SK-N-SH treated with all-trans-retinoic acid at 6 μM for 48 hours (cell line): ENCODE results near the gene FDX1.
"Not testable (repeated sequence)": the region's sequence is repeated elsewhere in the genome, so short reads cannot be mapped to it uniquely, and the experiment has no call there.

Source experiments
- ATAC-seq: fragments of 200-7000 bp; cut with Tn5 transposase; 3 replicates; pipeline ENCODE4 v1.9.1; 2020; ENCODE audit warnings: mild to moderate bottlenecking, moderate library complexity
- ARNTL ChIP-seq: fragments of 450-650 bp; formaldehyde crosslinking; IDR thresholded peaks from 2 replicates; pipeline ENCODE4 v1.5.0; 2020; ENCODE audit warnings: low read depth, mild to moderate bottlenecking, moderate library complexity, borderline replicate concordance
- BACH2 ChIP-seq: fragments of 250-450 bp; sonication (Bioruptor Pico); IDR thresholded peaks from 2 replicates; pipeline ENCODE4 v1.9.0; 2021; ENCODE audit warnings: mild to moderate bottlenecking, borderline replicate concordance
- CREB5 ChIP-seq: fragments of 250-450 bp; sonication (Bioruptor Pico); IDR thresholded peaks from 2 replicates; pipeline ENCODE4 v1.5.1; 2020; ENCODE audit warnings: low read depth, mild to moderate bottlenecking, moderate library complexity
- CSRNP3 ChIP-seq: fragments of 250-450 bp; sonication (Bioruptor Pico); IDR thresholded peaks from 2 replicates; pipeline ENCODE4 v1.5.1; 2021; ENCODE audit warnings: mild to moderate bottlenecking, moderate library complexity
- ESRRG ChIP-seq: fragments of 250-450 bp; sonication (Bioruptor Pico); IDR thresholded peaks from 2 replicates; pipeline ENCODE4 v1.6.1; 2021; ENCODE audit warnings: mild to moderate bottlenecking
- GLIS3 ChIP-seq: fragments of 250-450 bp; sonication (Bioruptor Pico); IDR thresholded peaks from 2 replicates; pipeline ENCODE4 v1.5.0; 2020; ENCODE audit warnings: mild to moderate bottlenecking, moderate library complexity
- OSR1 ChIP-seq: fragments of 250-450 bp; sonication (Bioruptor Pico); IDR thresholded peaks from 2 replicates; pipeline ENCODE4 v1.8.0; 2022; ENCODE audit warnings: moderate library complexity, mild to moderate bottlenecking, inconsistent platforms
- PATZ1 ChIP-seq: fragments of 250-450 bp; sonication (Bioruptor Pico); IDR thresholded peaks from 2 replicates; pipeline ENCODE4 v1.8.0; 2020; ENCODE audit warnings: mild to moderate bottlenecking, moderate library complexity, borderline replicate concordance
- POU6F1 ChIP-seq: fragments of 250-450 bp; sonication (Bioruptor Pico); IDR thresholded peaks from 2 replicates; pipeline ENCODE4 v1.8.0; 2021; ENCODE audit warnings: low read depth, mild to moderate bottlenecking, moderate library complexity, borderline replicate concordance
- RARB ChIP-seq: fragments of 250-450 bp; sonication (Bioruptor Pico); IDR thresholded peaks from 2 replicates; pipeline ENCODE4 v1.8.0; 2021; ENCODE audit warnings: mild to moderate bottlenecking, moderate library complexity
- SNAI2 ChIP-seq: fragments of 250-450 bp; sonication (Bioruptor Pico); IDR thresholded peaks from 2 replicates; pipeline ENCODE4 v1.5.0; 2020; ENCODE audit warnings: mild to moderate bottlenecking, moderate library complexity
- TCF4 ChIP-seq: fragments of 250-450 bp; sonication (Bioruptor Pico); IDR thresholded peaks from 2 replicates; pipeline ENCODE4 v1.8.0; 2021; ENCODE audit warnings: mild to moderate bottlenecking, moderate library complexity, borderline replicate concordance
- TOX ChIP-seq: fragments of 250-450 bp; sonication (Bioruptor Pico); IDR thresholded peaks from 2 replicates; pipeline ENCODE4 v1.8.0; 2021; ENCODE audit warnings: mild to moderate bottlenecking, moderate library complexity, borderline replicate concordance
- TSHZ2 ChIP-seq: fragments of 250-450 bp; sonication (Bioruptor Pico); IDR thresholded peaks from 2 replicates; pipeline ENCODE4 v1.5.0; 2020; ENCODE audit warnings: mild to moderate bottlenecking, moderate library complexity
- ZFP3 ChIP-seq: fragments of 250-450 bp; sonication (Bioruptor Pico); IDR thresholded peaks from 2 replicates; pipeline ENCODE4 v1.5.0; 2020; ENCODE audit warnings: mild to moderate bottlenecking, moderate library complexity
- ZNF565 ChIP-seq: fragments of 450-650 bp; formaldehyde crosslinking; conservative IDR thresholded peaks from 2 replicates; pipeline ENCODE4 v1.5.0; 2020; ENCODE audit warnings: low read depth, mild to moderate bottlenecking, moderate library complexity
- ZNF70 ChIP-seq: fragments of 450-650 bp; formaldehyde crosslinking; IDR thresholded peaks from 2 replicates; pipeline ENCODE4 v1.5.0; 2020; ENCODE audit warnings: mild to moderate bottlenecking, moderate library complexity
- ZNF8 ChIP-seq: fragments of 450-650 bp; formaldehyde crosslinking; IDR thresholded peaks from 2 replicates; pipeline ENCODE4 v1.5.0; 2020; ENCODE audit warnings: mild to moderate bottlenecking, moderate library complexity

Gene FDX1

GRCh38 chr11:110429731-110430266 is at the start of gene FDX1:
TSS of gene FDX1 (plus strand) at chr11:110429948. CDS start at chr11:110430121, 173 bp downstream.
- no peak for TF ChIP-seq TOX (CRISPR knock-in tag)
- no peak for TF ChIP-seq TSHZ2 (CRISPR knock-in tag)
- TF ChIP-seq ESRRG (CRISPR knock-in tag), result no peak
- no peak for TF ChIP-seq ZNF565 (CRISPR knock-in tag)
- TF ChIP-seq ARNTL (CRISPR knock-in tag), result no peak
- no peak for TF ChIP-seq OSR1 (CRISPR knock-in tag)
- no peak for TF ChIP-seq RARB (CRISPR knock-in tag)
- 0 out of 2 replicates have a peak, but pooled peaks have one; percentile 41 for TF ChIP-seq ZFP3 (CRISPR knock-in tag)
- TF ChIP-seq TCF4 (CRISPR knock-in tag), result no peak
- peak; percentile 90 for ATAC-seq

GRCh38 chr11:110380836-110381622 is 48.7 kb upstream of the FDX1 start:
- ATAC-seq, result no peak
- TF ChIP-seq ZNF565 (CRISPR knock-in tag), result no peak
- TF ChIP-seq TCF4 (CRISPR knock-in tag), result no peak
- no peak for TF ChIP-seq CREB5
- TF ChIP-seq POU6F1, result no peak
- TF ChIP-seq PATZ1 (CRISPR knock-in tag), result no peak
- no peak for TF ChIP-seq ZFP3 (CRISPR knock-in tag)
- no peak for TF ChIP-seq BACH2 (CRISPR knock-in tag)
- TF ChIP-seq GLIS3 (CRISPR knock-in tag), result no peak
- TF ChIP-seq ZNF70 (CRISPR knock-in tag), result no peak
- TF ChIP-seq SNAI2, result no peak
- TF ChIP-seq CSRNP3, result no peak
- TF ChIP-seq ARNTL (CRISPR knock-in tag), result no peak
- TF ChIP-seq OSR1 (CRISPR knock-in tag), result no peak
- TF ChIP-seq ZNF8 (CRISPR knock-in tag), result no peak

GRCh38 chr11:110388231-110388630 is 41.5 kb upstream of the FDX1 start:
- not testable (repeated sequence) for ATAC-seq
